Measurements from ENCODE around the gene OTOG. TPM values are rescaled to one million over a fixed set of nuclear protein-coding genes. Genes with fewer than 3 reads are reported as not detected.

Gene OTOG
- total and polyA plus RNA-seq, 2 donors (not counting 3 experiments of a cell fraction or from before 2014, with no cell fraction given), result not detected

DNA sequence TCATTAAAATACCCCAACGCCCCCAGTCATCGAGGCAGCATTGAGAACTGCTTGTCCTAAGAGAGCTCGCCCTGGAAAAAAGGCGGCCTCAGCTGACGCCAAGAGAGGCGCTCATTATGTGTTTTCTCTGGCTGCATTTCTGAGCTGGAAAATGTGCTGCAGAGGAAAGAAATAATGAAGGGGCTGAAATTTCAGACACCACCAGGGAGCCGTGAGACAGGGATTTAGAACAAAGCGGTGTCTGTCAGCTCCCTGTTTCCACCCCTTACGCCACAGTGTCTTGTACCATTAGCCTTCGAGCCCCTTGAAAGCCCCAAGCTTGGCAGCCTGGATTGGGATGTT, 17.2 kb upstream of the OTOG start:
- intact Hi-C loops (cut with micrococcal nuclease) (no loop called here), dilution Hi-C loops (cut with MboI; ENCODE audit: extremely low pct_ligation_motif_present, low sequenced_read_pairs) (no loop called here)
- no peak overlapping the region for H3K4me2 ChIP-seq (ENCODE audit: insufficient read depth, low read length)
- H3K9me1 ChIP-seq (replicated peaks; ENCODE audit: control insufficient read depth, extremely low read depth, insufficient read depth, low read length), result no peaks in the 10 kb centered on the region
- no peak overlapping the region for H3K9ac ChIP-seq (replicated peaks; ENCODE audit: extremely low read depth, insufficient read depth, low read length)
- CTCF ChIA-PET, result interaction anchor here (0.7 to 4.0 kb wide), 4 partner anchors 10 to 176 kb away, joined by 3 to 128 read pairs (median 4); no protein-coding TSS in a partner anchor
- FAIRE-seq, result no peak
- no peak overlapping the region for H3K27ac ChIP-seq (ENCODE audit: insufficient read depth, low read depth, low read length)
- no peaks in the 10 kb centered on the region for H4K20me1 ChIP-seq (replicated peaks; ENCODE audit: control insufficient read depth, extremely low read depth, insufficient read depth, low read length)
- no peak overlapping the region for H3K4me3 ChIP-seq (replicated peaks in 1 of 3; ENCODE audit: insufficient read depth in 1 of 3, low read depth in 1 of 3, low read length in 3 of 3)
- no peaks in the 10 kb centered on the region for H3K36me3 ChIP-seq (ENCODE audit: control insufficient read depth in 2 of 2, extremely low read depth in 1 of 2, insufficient read depth in 2 of 2, low read length in 2 of 2)
- POLR2A ChIA-PET, result no interaction called here
- H3K79me2 ChIP-seq (ENCODE audit: control insufficient read depth, insufficient read depth, low read length), result no peaks in the 10 kb centered on the region
- no TSS peak for BruUV-seq (replicated peaks)
- peaks cover 2 to 5% of the 10 kb centered on the region in 2 experiments for H3K27me3 ChIP-seq (ENCODE audit: control insufficient read depth in 2 of 2, insufficient read depth in 2 of 2, low read length in 2 of 2)
- H3K4me1 ChIP-seq (ENCODE audit: control insufficient read depth, extremely low read depth, insufficient read depth, low read length), result no peaks in the 10 kb centered on the region
- H3K9me3 ChIP-seq (replicated peaks; ENCODE audit: control insufficient read depth, insufficient read depth, low read length), result no peaks in the 10 kb centered on the region
- TF ChIP-seq GATA2 (IDR thresholded peaks at IDR 0.05; ENCODE audit: insufficient read depth, insufficient read length, low read depth, low read length) (no peak), POLR2A (IDR thresholded peaks at IDR 0.05; ENCODE audit: low read depth, low read length) (no peak), POLR2AphosphoS5 (IDR thresholded peaks at IDR 0.05; ENCODE audit: insufficient read depth, low read depth, low read length) (no peak), EZH2 (IDR thresholded peaks at IDR 0.05; ENCODE audit: borderline replicate concordance, low read depth, low read length, severe bottlenecking) (no peak), MYC (IDR thresholded peaks at IDR 0.05; ENCODE audit: low read depth, low read length) (no peak), JUN (IDR thresholded peaks at IDR 0.05; ENCODE audit: borderline replicate concordance, insufficient read depth, insufficient read length, low read depth) (no peak), FOS (IDR thresholded peaks at IDR 0.05; ENCODE audit: borderline replicate concordance, insufficient read depth, low read length) (no peak)
- TF ChIP-seq, protein P1, sequence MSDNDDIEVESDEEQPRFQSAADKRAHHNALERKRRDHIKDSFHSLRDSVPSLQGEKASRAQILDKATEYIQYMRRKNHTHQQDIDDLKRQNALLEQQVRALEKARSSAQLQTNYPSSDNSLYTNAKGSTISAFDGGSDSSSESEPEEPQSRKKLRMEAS (IDR thresholded peaks at IDR 0.05; ENCODE audit: insufficient read depth, insufficient read length), result no peak
- TF ChIP-seq, protein P2, sequence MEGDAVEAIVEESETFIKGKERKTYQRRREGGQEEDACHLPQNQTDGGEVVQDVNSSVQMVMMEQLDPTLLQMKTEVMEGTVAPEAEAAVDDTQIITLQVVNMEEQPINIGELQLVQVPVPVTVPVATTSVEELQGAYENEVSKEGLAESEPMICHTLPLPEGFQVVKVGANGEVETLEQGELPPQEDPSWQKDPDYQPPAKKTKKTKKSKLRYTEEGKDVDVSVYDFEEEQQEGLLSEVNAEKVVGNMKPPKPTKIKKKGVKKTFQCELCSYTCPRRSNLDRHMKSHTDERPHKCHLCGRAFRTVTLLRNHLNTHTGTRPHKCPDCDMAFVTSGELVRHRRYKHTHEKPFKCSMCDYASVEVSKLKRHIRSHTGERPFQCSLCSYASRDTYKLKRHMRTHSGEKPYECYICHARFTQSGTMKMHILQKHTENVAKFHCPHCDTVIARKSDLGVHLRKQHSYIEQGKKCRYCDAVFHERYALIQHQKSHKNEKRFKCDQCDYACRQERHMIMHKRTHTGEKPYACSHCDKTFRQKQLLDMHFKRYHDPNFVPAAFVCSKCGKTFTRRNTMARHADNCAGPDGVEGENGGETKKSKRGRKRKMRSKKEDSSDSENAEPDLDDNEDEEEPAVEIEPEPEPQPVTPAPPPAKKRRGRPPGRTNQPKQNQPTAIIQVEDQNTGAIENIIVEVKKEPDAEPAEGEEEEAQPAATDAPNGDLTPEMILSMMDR (IDR thresholded peaks at IDR 0.05; ENCODE audit: extremely low read depth in 1 of 2, insufficient read depth in 1 of 2, low read depth in 1 of 2, low read length in 2 of 2), result no peak
- no peak for DNase-seq (ENCODE audit: low read depth, low spot score)
- H2AFZ ChIP-seq (ENCODE audit: low read depth, low read length), result no peak overlapping the region

Measured in endothelial cell of umbilical vein (primary cell).